ENCODE data around the gene GAL3ST3. TPM values are rescaled to one million over a fixed set of nuclear protein-coding genes. Genes with fewer than 3 reads are reported as not detected.
A peak's percentile ranks its signal among the peaks of the same experiment; 100 is the strongest.

GAL3ST3 gene
- total RNA-seq, 2 experiments from 2014 or later = 0.51 to 1.0 TPM

DNA sequence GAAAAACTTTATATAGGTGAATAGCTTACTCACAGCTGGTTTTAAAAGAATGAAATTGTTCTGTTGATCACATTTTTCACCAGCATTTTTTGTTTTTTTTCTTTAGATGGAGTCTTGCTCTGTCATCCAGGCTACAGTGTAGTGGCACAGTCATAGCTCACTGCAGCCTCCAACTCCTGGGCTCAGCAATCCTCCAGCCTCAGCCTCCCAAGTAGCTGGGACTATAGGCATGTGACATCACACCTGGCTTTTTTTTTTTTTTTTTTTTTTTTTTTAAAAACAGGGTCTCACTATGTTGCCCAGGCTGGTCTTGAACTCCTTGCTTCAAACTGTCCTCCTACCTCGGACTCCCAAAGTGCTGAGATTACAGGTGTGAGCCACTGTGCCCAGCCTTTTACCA lies 24.7 kb upstream of the GAL3ST3 start:
- Mint-ChIP-seq H3K27ac (no peak overlapping the region), H3K27me3 (no peaks in the 10 kb centered on the region), H3K4me3 (no peak overlapping the region), H3K36me3 (ENCODE audit: low read depth) (peaks cover 61% of the 10 kb centered on the region), H3K4me1 (ENCODE audit: low read depth) (peaks cover 57% of the 10 kb centered on the region), H3K9me3 (no peaks in the 10 kb centered on the region)
- POLR2A ChIA-PET = no interaction called here
- CTCF ChIA-PET = interaction anchor here (0.8 to 1.4 kb wide), 3 partner anchors 53 to 62 kb away, joined by 4 to 5 read pairs (median 5); no protein-coding TSS in a partner anchor
- intact Hi-C loops (cut with micrococcal nuclease) = no loop called here
- TF ChIP-seq, protein P1, sequence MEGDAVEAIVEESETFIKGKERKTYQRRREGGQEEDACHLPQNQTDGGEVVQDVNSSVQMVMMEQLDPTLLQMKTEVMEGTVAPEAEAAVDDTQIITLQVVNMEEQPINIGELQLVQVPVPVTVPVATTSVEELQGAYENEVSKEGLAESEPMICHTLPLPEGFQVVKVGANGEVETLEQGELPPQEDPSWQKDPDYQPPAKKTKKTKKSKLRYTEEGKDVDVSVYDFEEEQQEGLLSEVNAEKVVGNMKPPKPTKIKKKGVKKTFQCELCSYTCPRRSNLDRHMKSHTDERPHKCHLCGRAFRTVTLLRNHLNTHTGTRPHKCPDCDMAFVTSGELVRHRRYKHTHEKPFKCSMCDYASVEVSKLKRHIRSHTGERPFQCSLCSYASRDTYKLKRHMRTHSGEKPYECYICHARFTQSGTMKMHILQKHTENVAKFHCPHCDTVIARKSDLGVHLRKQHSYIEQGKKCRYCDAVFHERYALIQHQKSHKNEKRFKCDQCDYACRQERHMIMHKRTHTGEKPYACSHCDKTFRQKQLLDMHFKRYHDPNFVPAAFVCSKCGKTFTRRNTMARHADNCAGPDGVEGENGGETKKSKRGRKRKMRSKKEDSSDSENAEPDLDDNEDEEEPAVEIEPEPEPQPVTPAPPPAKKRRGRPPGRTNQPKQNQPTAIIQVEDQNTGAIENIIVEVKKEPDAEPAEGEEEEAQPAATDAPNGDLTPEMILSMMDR (IDR thresholded peaks at IDR 0.05) = no peak
- DNase-seq = peak; percentile 40
- ATAC-seq = no peak

DNA sequence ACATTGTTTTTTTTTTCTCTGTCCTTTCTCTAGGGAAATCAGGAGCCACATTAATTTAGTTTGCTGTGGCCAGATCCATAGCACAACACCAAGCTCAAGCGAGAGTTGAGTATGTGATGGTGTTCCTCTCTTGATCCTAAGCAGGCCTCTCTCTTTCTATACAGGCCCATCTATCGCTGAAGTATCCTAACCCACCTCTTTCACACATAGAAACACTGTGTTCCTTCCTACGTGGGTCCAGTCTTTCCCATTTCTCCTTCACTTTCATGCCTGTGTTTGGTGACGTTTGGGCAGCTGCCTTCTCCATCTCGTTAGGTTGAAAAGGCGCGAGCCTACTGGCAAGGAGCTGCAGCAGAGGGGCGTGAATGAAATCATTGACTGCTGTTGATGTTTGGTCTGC lies 23.6 kb upstream of the GAL3ST3 start:
- intact Hi-C loops (cut with micrococcal nuclease) = no loop called here
- H3K4me3 Mint-ChIP-seq = peak overlapping the region; percentile 81
- peaks cover 59% of the 10 kb centered on the region for H3K4me1 Mint-ChIP-seq (ENCODE audit: low read depth)
- TF ChIP-seq, protein P1 (IDR thresholded peaks at IDR 0.05) = no peak
- no peak for DNase-seq
- no peaks in the 10 kb centered on the region for H3K9me3 Mint-ChIP-seq
- ChIA-PET POLR2A (interaction anchor here (1.0 to 11.1 kb wide), 3 partner anchors 17 to 214 kb away, joined by 3 to 131 read pairs (median 3); partner anchors contain the start of gene SF3B2), CTCF (interaction anchor here (1.4 to 7.5 kb wide), 4 partner anchors 9 to 60 kb away, joined by 5 to 112 read pairs (median 60); no protein-coding TSS in a partner anchor)
- peak overlapping the region; percentile 89 for H3K27ac Mint-ChIP-seq
- H3K36me3 Mint-ChIP-seq (ENCODE audit: low read depth) = peaks cover 64% of the 10 kb centered on the region
- ATAC-seq = no peak
- H3K27me3 Mint-ChIP-seq = no peaks in the 10 kb centered on the region

GRCh38 chr11:66072081-66072480 lies 23.1 kb upstream of the GAL3ST3 start:
- CTCF ChIA-PET = interaction anchor here (1.4 to 10.2 kb wide), 6 partner anchors 9 to 150 kb away, joined by 5 to 133 read pairs (median 60); partner anchors contain the start of gene SF3B2
- intact Hi-C loops (cut with micrococcal nuclease) = no loop called here
- no peak for ATAC-seq
- Mint-ChIP-seq H3K27me3 (no peaks in the 10 kb centered on the region), H3K9me3 (no peaks in the 10 kb centered on the region), H3K27ac (peak overlapping the region; percentile 89), H3K4me1 (ENCODE audit: low read depth) (peaks cover 59% of the 10 kb centered on the region), H3K36me3 (ENCODE audit: low read depth) (peaks cover 65% of the 10 kb centered on the region), H3K4me3 (peak overlapping the region; percentile 81)
- POLR2A ChIA-PET = interaction anchor here (0.8 to 11.1 kb wide), 8 partner anchors 8 to 283 kb away, joined by 3 to 131 read pairs (median 6); partner anchors contain the start of gene SF3B2
- DNase-seq = no peak
- TF ChIP-seq, protein P1 (IDR thresholded peaks at IDR 0.05) = no peak

GRCh38 chr11:66071381-66071801 lies 22.4 kb upstream of the GAL3ST3 start:
- H3K27me3 Mint-ChIP-seq = no peaks in the 10 kb centered on the region
- ChIA-PET POLR2A (interaction anchor here (0.8 to 11.1 kb wide), 11 partner anchors 9 to 546 kb away, joined by 3 to 131 read pairs (median 5); partner anchors contain the start of gene SF3B2), CTCF (interaction anchor here (1.1 to 10.2 kb wide), 7 partner anchors 10 to 187 kb away, joined by 3 to 133 read pairs (median 59); partner anchors contain the start of gene SF3B2)
- DNase-seq (peak; percentile 42), ATAC-seq (no peak)
- H3K27ac Mint-ChIP-seq = peak overlapping the region; percentile 89
- H3K4me1 Mint-ChIP-seq (ENCODE audit: low read depth) = peaks cover 60% of the 10 kb centered on the region
- peak overlapping the region; percentile 81 for H3K4me3 Mint-ChIP-seq
- TF ChIP-seq, protein P1 (IDR thresholded peaks at IDR 0.05) = no peak
- intact Hi-C loops (cut with micrococcal nuclease) = no loop called here
- H3K9me3 Mint-ChIP-seq = no peaks in the 10 kb centered on the region
- peaks cover 64% of the 10 kb centered on the region for H3K36me3 Mint-ChIP-seq (ENCODE audit: low read depth)

All from activated CD8-positive, alpha-beta T cell treated with anti-CD3 and anti-CD28 coated beads for 36 hours (primary cell).